Activated T-cell treated with anti-CD3 and anti-CD28 coated beads, Interleukin-2, amount 50 U/mL, for 72 hours (primary cell): ENCODE measurements around the gene FAM3D. TPM values are rescaled to one million over a fixed set of nuclear protein-coding genes. Genes with fewer than 3 reads are reported as not detected.
"Not testable (repeated sequence)": the region's sequence is repeated elsewhere in the genome, so short reads cannot be mapped to it uniquely, and the experiment has no call there.

Experiments used
- ATAC-seq, 2 donors: fragments of 150-1000 bp; cut with Tn5 transposase; replicated peaks in 1 of 2; 2 replicates each; pipeline ENCODE4 v1.10.0; 2021; ENCODE audit warnings: moderate library complexity in 2 of 2, mild to moderate bottlenecking in 1 of 2
- DNase-seq, 2 donors: peaks; one replicate each; pipeline ENCODE4 v3.0.0; 2021 to 2022; ENCODE audit warnings: mixed read lengths in 1 of 2
- H3K27ac Mint-ChIP-seq: one replicate; pipeline ENCODE4 v1.8.0; 2022; ENCODE audit warnings: mild to moderate bottlenecking, moderate library complexity, mixed read lengths
- H3K27me3 Mint-ChIP-seq: one replicate; pipeline ENCODE4 v1.8.0; 2022; ENCODE audit warnings: low read depth, mixed read lengths
- H3K36me3 Mint-ChIP-seq, 2 donors: one replicate each; pipeline ENCODE4 v1.8.0; 2022; ENCODE audit warnings: mixed read lengths in 2 of 2, mild to moderate bottlenecking in 1 of 2; ENCODE audit not compliant: insufficient read depth in 2 of 2
- H3K4me1 Mint-ChIP-seq: one replicate; pipeline ENCODE4 v1.8.0; 2022; ENCODE audit warnings: low read depth, mixed read lengths
- H3K4me3 Mint-ChIP-seq, 2 donors: one replicate each; pipeline ENCODE4 v1.8.0; 2022; ENCODE audit warnings: mild to moderate bottlenecking in 2 of 2, mixed read lengths in 2 of 2, moderate library complexity in 2 of 2
- H3K9me3 Mint-ChIP-seq, 2 donors: one replicate each; pipeline ENCODE4 v1.8.0; 2022; ENCODE audit warnings: mixed read lengths in 2 of 2
- total RNA-seq, 2 donors: library from RNA; stranded (reverse); gene quantifications; one replicate each; pipeline ENCODE4 v1.2.3, GENCODE V29; 2022

FAM3D gene
- total RNA-seq, 2 donors from 2014 or later: not detected

GRCh38 chr3:58695284-58695683, 28.7 kb upstream of the FAM3D start:
- H3K9me3 Mint-ChIP-seq, DNase-seq, H3K36me3 Mint-ChIP-seq, H3K4me3 Mint-ChIP-seq, H3K27ac Mint-ChIP-seq, ATAC-seq: not testable (repeated sequence)
- peaks cover 22% of the 10 kb centered on the region for H3K27me3 Mint-ChIP-seq
- peaks cover 16% of the 10 kb centered on the region for H3K4me1 Mint-ChIP-seq

GRCh38 chr3:58693940-58694850, 27.6 kb upstream of the FAM3D start:
- H3K9me3 Mint-ChIP-seq: peaks cover 3 to 6% of the 10 kb centered on the region in 2 donors
- peaks cover 28% of the 10 kb centered on the region for H3K27me3 Mint-ChIP-seq
- peaks cover 16% of the 10 kb centered on the region for H3K4me1 Mint-ChIP-seq
- H3K36me3 Mint-ChIP-seq: peaks cover 0 to 3% of the 10 kb centered on the region in 2 donors
- peak overlapping the region; percentile 4 to 7 for H3K4me3 Mint-ChIP-seq
- DNase-seq (peak in 1 of 2 donors; percentile 7), ATAC-seq (peak; percentile 41 to 49)
- no peak overlapping the region for H3K27ac Mint-ChIP-seq

GRCh38 chr3:58692484-58692883, 25.9 kb upstream of the FAM3D start:
- H3K4me1 Mint-ChIP-seq: peaks cover 12% of the 10 kb centered on the region
- no peak overlapping the region for H3K4me3 Mint-ChIP-seq
- H3K9me3 Mint-ChIP-seq: peaks cover 3 to 6% of the 10 kb centered on the region in 2 donors
- peaks cover 33% of the 10 kb centered on the region for H3K27me3 Mint-ChIP-seq
- H3K36me3 Mint-ChIP-seq: peaks cover 0 to 3% of the 10 kb centered on the region in 2 donors
- DNase-seq: no peak
- ATAC-seq: no peak
- H3K27ac Mint-ChIP-seq: no peak overlapping the region

GRCh38 chr3:58691997-58692396, 25.4 kb upstream of the FAM3D start:
- H3K27me3 Mint-ChIP-seq: peaks cover 36% of the 10 kb centered on the region
- peaks cover 3 to 6% of the 10 kb centered on the region in 2 donors for H3K9me3 Mint-ChIP-seq
- ATAC-seq (no peak), DNase-seq (no peak)
- H3K27ac Mint-ChIP-seq: no peak overlapping the region
- H3K4me1 Mint-ChIP-seq: peaks cover 9% of the 10 kb centered on the region
- H3K4me3 Mint-ChIP-seq: no peak overlapping the region
- peaks cover 0 to 3% of the 10 kb centered on the region in 2 donors for H3K36me3 Mint-ChIP-seq

DNA sequence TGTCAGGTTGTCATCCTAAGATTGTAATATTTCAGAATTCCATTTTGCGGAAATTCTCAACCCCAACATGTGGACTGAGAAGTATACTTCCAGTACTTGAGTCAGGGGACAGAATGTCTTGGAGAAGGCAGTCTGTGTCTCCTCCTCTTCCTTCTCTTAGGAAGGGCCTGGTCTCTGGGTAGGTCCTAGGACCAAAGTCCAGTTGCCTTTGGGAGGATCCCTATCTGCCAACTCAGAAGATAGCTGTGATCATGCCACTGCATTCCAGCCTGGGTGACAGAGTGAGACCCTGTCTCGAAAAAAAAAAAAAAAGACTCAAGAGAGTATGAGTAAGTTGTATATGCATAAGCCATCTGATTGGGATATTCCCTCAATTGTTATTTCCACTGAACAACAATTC, 23.9 kb upstream of the FAM3D start:
- peaks cover 36% of the 10 kb centered on the region for H3K27me3 Mint-ChIP-seq
- DNase-seq (no peak), ATAC-seq (no peak)
- no peak overlapping the region for H3K4me3 Mint-ChIP-seq
- peaks cover 9% of the 10 kb centered on the region for H3K4me1 Mint-ChIP-seq
- H3K27ac Mint-ChIP-seq: no peak overlapping the region
- peaks cover 3 to 6% of the 10 kb centered on the region in 2 donors for H3K9me3 Mint-ChIP-seq
- peaks cover 0 to 3% of the 10 kb centered on the region in 2 donors for H3K36me3 Mint-ChIP-seq

- Mint-ChIP-seq H3K4me1 (peaks cover 7% of the 10 kb centered on the region), H3K36me3 (no peaks in the 10 kb centered on the region), H3K27ac (no peak overlapping the region), H3K9me3 (peaks cover 5 to 6% of the 10 kb centered on the region in 2 donors), H3K4me3 (no peak overlapping the region), H3K27me3 (peaks cover 33% of the 10 kb centered on the region)
- ATAC-seq: no peak
- no peak for DNase-seq
These were observed 22.0 kb upstream of the FAM3D start for GRCh38 chr3:58688574-58688973.

- no peak for ATAC-seq
- Mint-ChIP-seq H3K4me3 (no peak overlapping the region), H3K27me3 (peaks cover 29% of the 10 kb centered on the region), H3K36me3 (no peaks in the 10 kb centered on the region), H3K27ac (no peak overlapping the region), H3K9me3 (peaks cover 2 to 4% of the 10 kb centered on the region in 2 donors), H3K4me1 (peaks cover 23% of the 10 kb centered on the region)
- DNase-seq: no peak
These were observed 20.3 kb upstream of the FAM3D start for GRCh38 chr3:58686847-58687246.

- H3K36me3 Mint-ChIP-seq: no peaks in the 10 kb centered on the region
- H3K27ac Mint-ChIP-seq: no peak overlapping the region
- H3K4me3 Mint-ChIP-seq: no peak overlapping the region
- ATAC-seq (no peak), DNase-seq (no peak)
- peaks cover 2 to 3% of the 10 kb centered on the region in 2 donors for H3K9me3 Mint-ChIP-seq
- H3K27me3 Mint-ChIP-seq: peaks cover 36% of the 10 kb centered on the region
- H3K4me1 Mint-ChIP-seq: peaks cover 23% of the 10 kb centered on the region
These were observed 19.1 kb upstream of the FAM3D start for GRCh38 chr3:58685641-58686040.

GRCh38 chr3:58683466-58683865, 16.9 kb upstream of the FAM3D start:
- Mint-ChIP-seq H3K4me1 (peaks cover 23% of the 10 kb centered on the region), H3K9me3 (peaks cover 1 to 2% of the 10 kb centered on the region in 2 donors), H3K4me3 (no peak overlapping the region), H3K27me3 (peaks cover 33% of the 10 kb centered on the region), H3K27ac (no peak overlapping the region), H3K36me3 (peaks cover 0 to 1% of the 10 kb centered on the region in 2 donors)
- DNase-seq: peak; percentile 41 to 45
- ATAC-seq: peak; percentile 78 to 83

DNA sequence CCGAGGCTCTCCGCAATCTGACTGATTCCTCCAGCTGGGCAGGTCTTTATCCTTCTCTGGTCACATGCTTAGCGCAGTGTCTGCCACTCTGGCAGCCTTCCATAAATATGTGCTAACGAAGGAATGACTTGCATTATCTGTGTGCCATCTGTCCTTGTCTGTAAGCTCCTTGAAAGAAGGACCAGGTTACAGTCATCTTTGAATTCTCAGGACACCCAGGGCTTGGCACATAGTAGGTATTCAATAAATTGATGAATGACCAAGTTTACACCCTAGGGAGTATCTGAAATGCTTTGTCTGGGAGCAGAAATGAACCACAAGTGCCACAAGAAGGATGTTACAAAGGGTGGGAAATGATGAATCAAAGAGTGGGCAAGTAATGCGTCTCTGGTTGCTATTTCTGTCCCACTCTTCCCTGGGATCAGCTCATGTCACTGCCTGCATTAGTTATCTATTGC, 16.5 kb upstream of the FAM3D start:
- peak; percentile 34 to 51 for ATAC-seq
- H3K36me3 Mint-ChIP-seq: peaks cover 0 to 1% of the 10 kb centered on the region in 2 donors
- peaks cover 1 to 2% of the 10 kb centered on the region in 2 donors for H3K9me3 Mint-ChIP-seq
- H3K4me1 Mint-ChIP-seq: peaks cover 23% of the 10 kb centered on the region
- DNase-seq: no peak
- H3K27ac Mint-ChIP-seq: peak overlapping the region; percentile 54
- peaks cover 32% of the 10 kb centered on the region for H3K27me3 Mint-ChIP-seq
- no peak overlapping the region for H3K4me3 Mint-ChIP-seq

- no peak for DNase-seq
- Mint-ChIP-seq H3K4me3 (peak overlapping the region in 1 of 2 donors; percentile 27), H3K36me3 (peaks cover 0 to 3% of the 10 kb centered on the region in 2 donors), H3K27me3 (peaks cover 34% of the 10 kb centered on the region), H3K27ac (no peak overlapping the region), H3K4me1 (peaks cover 23% of the 10 kb centered on the region), H3K9me3 (peaks cover 2 to 3% of the 10 kb centered on the region in 2 donors)
- peak; percentile 47 to 64 for ATAC-seq
These were observed 15.3 kb upstream of the FAM3D start for GRCh38 chr3:58681863-58682262.

GRCh38 chr3:58680879-58681525, 14.4 kb upstream of the FAM3D start:
- Mint-ChIP-seq H3K4me3 (no peak overlapping the region), H3K9me3 (peaks cover 2 to 3% of the 10 kb centered on the region in 2 donors), H3K27ac (no peak overlapping the region), H3K36me3 (peaks cover 3% of the 10 kb centered on the region in 2 donors), H3K4me1 (peaks cover 23% of the 10 kb centered on the region), H3K27me3 (peaks cover 34% of the 10 kb centered on the region)
- DNase-seq (no peak), ATAC-seq (no peak)
